Mesodermal cell (in vitro differentiated cells): ENCODE data around the gene KRT78.

Experiments used
- H3K27ac ChIP-seq: 2 replicates; pipeline ENCODE4 v1.7.0; 2013; ENCODE audit warnings: mild to moderate bottlenecking, low read depth, low read length, moderate library complexity; ENCODE audit not compliant: severe bottlenecking
- H3K36me3 ChIP-seq: 2 replicates; pipeline ENCODE4 v1.7.1; 2013; ENCODE audit warnings: mild to moderate bottlenecking, low read length, moderate library complexity; ENCODE audit not compliant: control insufficient read depth, insufficient read depth
- H3K4me1 ChIP-seq: one replicate; pipeline ENCODE4 v1.7.1; 2013; ENCODE audit warnings: mild to moderate bottlenecking, low read length; ENCODE audit not compliant: insufficient read depth, control insufficient read depth, poor library complexity, severe bottlenecking
- H3K4me3 ChIP-seq: 2 replicates; pipeline ENCODE4 v1.7.0; 2013; ENCODE audit warnings: low read length, control low read depth, mild to moderate bottlenecking; ENCODE audit not compliant: insufficient read depth, poor library complexity, severe bottlenecking; ENCODE audit errors: extremely low read depth
- H3K9me3 ChIP-seq: 2 replicates; pipeline ENCODE4 v1.7.1; 2013; ENCODE audit warnings: mild to moderate bottlenecking, low read length, moderate library complexity; ENCODE audit not compliant: control insufficient read depth
- WGBS, 2 experiments: methylation state at CpG; one replicate each; pipeline ENCODE4 v1.1.5; 2013; ENCODE audit warnings: missing lambda C conversion rate in 2 of 2; ENCODE audit not compliant: insufficient coverage in 2 of 2; 5-methylcytosine and 5-hydroxymethylcytosine counted together

KRT78 gene

GRCh38 chr12:52791271-52792184 is 57.3 kb downstream of the KRT78 start:
- Histone ChIP-seq H3K4me1 (no peaks in the 10 kb centered on the region), H3K36me3 (no peaks in the 10 kb centered on the region), H3K4me3 (no peak overlapping the region), H3K27ac (no peak overlapping the region), H3K9me3 (no peaks in the 10 kb centered on the region)
- WGBS, 2 experiments, result 91 to 97% methylated on average over 10 to 12 of the region's 12 CpGs

- Histone ChIP-seq H3K9me3 (no peaks in the 10 kb centered on the region), H3K27ac (no peak overlapping the region), H3K4me3 (no peak overlapping the region), H3K4me1 (no peaks in the 10 kb centered on the region), H3K36me3 (no peaks in the 10 kb centered on the region)
- 90 to 93% methylated on average over 14 to 16 of the region's 19 CpGs for WGBS, 2 experiments
These were observed 58.1 kb downstream of the KRT78 start for GRCh38 chr12:52790427-52791270.

GRCh38 chr12:52789637-52790426 is 59.0 kb downstream of the KRT78 start:
- Histone ChIP-seq H3K9me3 (no peaks in the 10 kb centered on the region), H3K36me3 (no peaks in the 10 kb centered on the region), H3K4me1 (no peaks in the 10 kb centered on the region), H3K4me3 (no peak overlapping the region), H3K27ac (no peak overlapping the region)
- 89 to 93% methylated on average over 41 to 48 of the region's 50 CpGs for WGBS, 2 experiments

GRCh38 chr12:52788876-52789636 is 59.7 kb downstream of the KRT78 start:
- Histone ChIP-seq H3K4me3 (no peak overlapping the region), H3K4me1 (no peaks in the 10 kb centered on the region), H3K27ac (no peak overlapping the region), H3K36me3 (no peaks in the 10 kb centered on the region), H3K9me3 (no peaks in the 10 kb centered on the region)
- WGBS, 2 experiments, result 90 to 93% methylated on average over 7 to 10 of the region's 11 CpGs

GRCh38 chr12:52788192-52788875 is 60.5 kb downstream of the KRT78 start:
- Histone ChIP-seq H3K4me1 (no peaks in the 10 kb centered on the region), H3K9me3 (no peaks in the 10 kb centered on the region)
- 82 to 88% methylated on average over 3 of the region's 6 CpGs for WGBS, 2 experiments

More at GRCh38 chr12:52788192-52788875, 60.5 kb downstream of the KRT78 start:
- Histone ChIP-seq H3K4me3 (no peak overlapping the region), H3K27ac (no peak overlapping the region), H3K36me3 (no peaks in the 10 kb centered on the region)
